Sigmoid colon (tissue), 7 donors: ENCODE measurements around the gene PLEKHA7. TPM values are rescaled to one million over a fixed set of nuclear protein-coding genes. Genes with fewer than 3 reads are reported as not detected.
A peak's percentile ranks its signal among the peaks of the same experiment; 100 is the strongest.
"Not testable (repeated sequence)": the region's sequence is repeated elsewhere in the genome, so short reads cannot be mapped to it uniquely, and the experiment has no call there.

Source experiments
- DNase-seq: peaks from one replicate; pipeline ENCODE4 v3.0.0-alpha.2; 2019
- H3K27ac ChIP-seq, 4 donors: fragments of 200-600 bp; sonication (generic); one replicate each; pipeline ENCODE4 v1.5.1; 2016 to 2019; ENCODE audit warnings: mild to moderate bottlenecking in 1 of 4
- H3K27me3 ChIP-seq, 3 donors: fragments of 200-600 bp; sonication (generic); one replicate each; pipeline ENCODE4 v1.5.1; 2019; ENCODE audit warnings: mild to moderate bottlenecking in 1 of 3
- H3K36me3 ChIP-seq, 4 donors: fragments of 200-600 bp; sonication (generic); one replicate each; pipeline ENCODE4 v1.5.1; 2016 to 2019
- H3K4me1 ChIP-seq, 4 donors: fragments of 200-600 bp; sonication (generic); one replicate each; pipeline ENCODE4 v1.5.1; 2017 to 2019
- H3K4me3 ChIP-seq, 4 donors: fragments of 200-600 bp; sonication (generic); one replicate each; pipeline ENCODE4 v1.5.1; 2017 to 2019; ENCODE audit warnings: mild to moderate bottlenecking in 2 of 4, moderate library complexity in 1 of 4
- H3K9me3 ChIP-seq, 4 donors: fragments of 200-600 bp in 3 of 4; sonication (generic) in 3 of 4; one replicate each; pipeline versions ENCODE4 v1.5.1 to v1.6.1; 2013 to 2019
- CTCF ChIP-seq, 4 experiments: fragments of 450-650 bp in 3 of 4; fragments of 200-600 bp in 1 of 4; IDR thresholded peaks; one replicate each; pipeline ENCODE4 v1.5.1; 2016 to 2019; ENCODE audit warnings: antibody characterized with exemption in 4 of 4, mild to moderate bottlenecking in 3 of 4, moderate library complexity in 2 of 4
- EP300 ChIP-seq, 4 donors: sonication (generic); formaldehyde crosslinking; IDR thresholded peaks; one replicate each; pipeline ENCODE4 v1.6.1; 2017; ENCODE audit warnings: antibody characterized with exemption in 4 of 4
- POLR2A ChIP-seq, 2 donors: fragments of 450-650 bp; IDR thresholded peaks; one replicate each; pipeline ENCODE4 v1.6.1; 2016; ENCODE audit warnings: antibody characterized with exemption in 2 of 2, mild to moderate bottlenecking in 2 of 2, moderate library complexity in 2 of 2
- POLR2AphosphoS5 ChIP-seq, 4 donors: sonication (generic); formaldehyde crosslinking; IDR thresholded peaks; one replicate each; pipeline ENCODE4 v1.6.1; 2017; ENCODE audit warnings: antibody characterized with exemption in 4 of 4
- WGBS, 2 donors: extraction: QIAGEN DNeasy Blood & Tissue Kit; methylation state at CpG; one replicate each; pipeline ENCODE4 v1.1.7; 2013; 5-methylcytosine and 5-hydroxymethylcytosine counted together
- intact Hi-C: fragments of 100-400 bp; cut with DNase I; formaldehyde crosslinking; loops from one replicate; pipeline ENCODE4 v1.15.1; 2023
- polyA plus RNA-seq, 3 donors: library from polyadenylated mRNA; stranded (reverse); fragments of 200-250 nt; gene quantifications; one replicate each; pipeline ENCODE4 v1.2.3, GENCODE V29; 2013
- total RNA-seq, 4 donors: library from RNA; depleted of rRNA; stranded (reverse); fragments of >200 nt; gene quantifications; one replicate each; pipeline ENCODE4 v1.1.0, GENCODE V29; 2016
- donor health status: healthy with polysubstance abuse.
- donor health status: Bipolar disorder and iron deficiency.
- donor health status: healthy.

Gene PLEKHA7
- total and polyA plus RNA-seq, 7 donors: 2.9 to 45.3 (median 10.2) TPM

GRCh38 chr11:17001806-17002205, 12.4 kb downstream of the PLEKHA7 start:
- intact Hi-C loops: no loop called here
- no peaks in the 10 kb centered on the region for H3K4me1 ChIP-seq
- no peaks in the 10 kb centered on the region for H3K36me3 ChIP-seq
- H3K9me3 ChIP-seq: no peaks in the 10 kb centered on the region
- TF ChIP-seq POLR2AphosphoS5 (IDR thresholded peaks at IDR 0.05) (no peak), CTCF (IDR thresholded peaks at IDR 0.05) (no peak), EP300 (IDR thresholded peaks at IDR 0.05) (no peak), POLR2A (IDR thresholded peaks at IDR 0.05) (no peak)
- DNase-seq: no peak
- H3K27me3 ChIP-seq: no peaks in the 10 kb centered on the region
- 83 to 88% methylated on average over 3 of the region's 3 CpGs for WGBS, 2 donors
- no peak overlapping the region for H3K4me3 ChIP-seq
- H3K27ac ChIP-seq: no peak overlapping the region

DNA sequence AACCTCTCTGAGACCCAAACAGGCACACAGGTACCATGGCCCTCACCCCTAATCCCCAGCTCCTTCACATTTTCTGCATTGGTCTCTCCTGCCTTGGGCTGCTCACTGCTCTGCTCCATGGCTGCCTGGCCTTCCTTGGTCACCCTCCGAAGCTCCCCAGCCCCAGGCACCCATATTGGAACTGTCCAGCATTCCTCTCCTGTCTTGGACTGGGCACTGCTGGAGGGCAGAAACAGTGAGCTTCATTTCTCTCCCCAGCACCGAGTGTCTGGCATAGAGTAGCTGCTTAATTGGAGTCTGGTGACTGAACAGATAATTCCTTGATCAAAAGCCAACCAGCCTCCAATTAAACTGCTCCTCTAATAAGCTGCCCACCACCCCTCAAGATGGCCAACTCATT, 13.2 kb downstream of the PLEKHA7 start:
- Histone ChIP-seq H3K36me3 (no peaks in the 10 kb centered on the region), H3K4me1 (no peaks in the 10 kb centered on the region), H3K9me3 (no peaks in the 10 kb centered on the region), H3K4me3 (no peak overlapping the region), H3K27ac (no peak overlapping the region), H3K27me3 (no peaks in the 10 kb centered on the region)
- no peak for TF ChIP-seq EP300 (IDR thresholded peaks at IDR 0.05)
- TF ChIP-seq POLR2A (IDR thresholded peaks at IDR 0.05): no peak
- no peak for TF ChIP-seq POLR2AphosphoS5 (IDR thresholded peaks at IDR 0.05)
- no peak for TF ChIP-seq CTCF (IDR thresholded peaks at IDR 0.05)
- intact Hi-C loops: no loop called here
- 83 to 85% methylated on average over 2 of the region's 2 CpGs for WGBS, 2 donors
- no peak for DNase-seq

- H3K4me1 ChIP-seq, H3K27me3 ChIP-seq, DNase-seq, H3K36me3 ChIP-seq, H3K9me3 ChIP-seq, H3K4me3 ChIP-seq, intact Hi-C loops, H3K27ac ChIP-seq: not testable (repeated sequence)
- WGBS, 2 donors: 85 to 92% methylated on average over 1 of the region's 1 CpG
Measured at GRCh38 chr11:17000253-17000652, 14.0 kb downstream of the PLEKHA7 start.

DNA sequence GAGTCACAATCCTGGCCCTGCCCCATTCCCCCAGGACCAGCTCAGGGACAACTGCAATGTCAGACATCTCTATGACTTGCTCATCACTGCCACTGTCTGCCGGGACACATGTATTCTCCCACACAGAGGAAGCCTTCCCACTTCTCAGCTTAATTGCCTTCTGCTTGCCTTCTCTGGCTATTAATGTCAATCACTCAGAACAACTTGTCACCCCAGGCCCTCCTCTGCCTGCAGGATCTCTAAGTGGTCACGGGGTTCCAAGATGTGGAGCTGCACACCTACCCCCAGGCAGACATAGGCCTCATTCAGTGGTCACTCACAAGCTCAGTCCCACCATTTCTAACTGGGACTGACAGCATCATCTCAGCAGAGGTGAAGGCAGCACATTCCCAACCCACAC, 15.1 kb downstream of the PLEKHA7 start:
- Histone ChIP-seq H3K27me3 (no peaks in the 10 kb centered on the region), H3K4me1 (no peaks in the 10 kb centered on the region), H3K4me3 (no peak overlapping the region), H3K36me3 (no peaks in the 10 kb centered on the region), H3K27ac (no peak overlapping the region), H3K9me3 (no peaks in the 10 kb centered on the region)
- DNase-seq: no peak
- intact Hi-C loops: no loop called here
- TF ChIP-seq EP300 (IDR thresholded peaks at IDR 0.05) (no peak), POLR2A (IDR thresholded peaks at IDR 0.05) (no peak), POLR2AphosphoS5 (IDR thresholded peaks at IDR 0.05) (no peak), CTCF (IDR thresholded peaks at IDR 0.05) (no peak)
- WGBS, 2 donors: 79 to 81% methylated on average over 2 of the region's 2 CpGs

DNA sequence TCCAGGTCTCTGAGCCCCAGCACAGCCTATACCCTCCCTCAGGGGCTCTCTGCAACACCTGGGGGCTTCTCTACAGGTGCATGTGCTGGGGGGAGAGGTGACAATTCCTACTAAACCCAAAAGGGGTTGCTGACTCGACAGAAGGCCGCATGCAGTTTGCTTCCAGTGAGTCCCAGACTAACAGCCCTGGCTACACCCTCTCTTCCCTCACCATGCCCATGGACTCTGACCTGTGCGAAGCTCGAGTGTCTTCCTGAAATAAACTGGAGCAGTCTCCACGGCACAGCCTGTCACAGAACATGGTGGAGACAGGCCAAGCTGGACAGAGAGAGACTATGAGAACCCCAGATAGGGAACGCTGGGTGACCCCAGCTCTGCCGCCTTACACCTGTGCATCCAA, 16.6 kb downstream of the PLEKHA7 start:
- no peak for DNase-seq
- TF ChIP-seq POLR2AphosphoS5 (IDR thresholded peaks at IDR 0.05) (no peak), EP300 (IDR thresholded peaks at IDR 0.05) (no peak), POLR2A (IDR thresholded peaks at IDR 0.05) (no peak), CTCF (IDR thresholded peaks at IDR 0.05) (no peak)
- Histone ChIP-seq H3K27ac (peak overlapping the region in 1 of 4 donors; percentile 57), H3K36me3 (no peaks in the 10 kb centered on the region), H3K4me3 (no peak overlapping the region), H3K27me3 (no peaks in the 10 kb centered on the region), H3K4me1 (no peaks in the 10 kb centered on the region), H3K9me3 (no peaks in the 10 kb centered on the region)
- intact Hi-C loops: no loop called here
- 17 to 78% methylated on average over 7 of the region's 7 CpGs for WGBS, 2 donors
